ENCODE measurements around the gene MRRF.
A peak's percentile ranks its signal among the peaks of the same experiment; 100 is the strongest.

- no peak for TF ChIP-seq CTCF (conservative IDR thresholded peaks at IDR 0.05; ENCODE audit: low read depth, low read length)
- no peak for TF ChIP-seq POLR2A (IDR thresholded peaks at IDR 0.05; ENCODE audit: low read depth, low read length)
- TF ChIP-seq RAD21 (IDR thresholded peaks at IDR 0.05; ENCODE audit: low read length), result no peak
- TF ChIP-seq MAFK (IDR thresholded peaks at IDR 0.05; ENCODE audit: low read depth, low read length), result peak; percentile 62
- TF ChIP-seq CEBPB (IDR thresholded peaks at IDR 0.05; ENCODE audit: low read depth, low read length), result no peak
- no peak for TF ChIP-seq USF2 (IDR thresholded peaks at IDR 0.05; ENCODE audit: low read depth, low read length)
- TF ChIP-seq MAZ (IDR thresholded peaks at IDR 0.05; ENCODE audit: borderline replicate concordance, low read depth, low read length), result no peak
- TF ChIP-seq FOS (IDR thresholded peaks at IDR 0.05; ENCODE audit: low read depth, low read length), result peak; percentile 43
These were observed 99.6 kb downstream of the MRRF start for GRCh38 chr9:122364117-122364782.

Measured in IMR-90 (cell line).